NCI-H510A treated with DMSO at 0.1 percent for 48 hours (cell line): ENCODE results near the gene ZNF888.
"Not testable (repeated sequence)": the region's sequence is repeated elsewhere in the genome, so short reads cannot be mapped to it uniquely, and the experiment has no call there.

Experiments used
- DNase-seq: peaks from one replicate; lab custom pipeline; 2025; lab: John Stamatoyannopoulos, UW

The ZNF888 gene

GRCh38 chr19:52922841-52923777 is at the start of gene ZNF888:
Gene ZNF888 (minus strand): TSS chr19:52923428. CDS start chr19:52917873, 5,555 bp downstream.
- DNase-seq = no peak

GRCh38 chr19:52967772-52968171 is 44.5 kb upstream of the ZNF888 start:
- DNase-seq = no peak

- DNase-seq = no peak
Measured at GRCh38 chr19:52963247-52963618, 40.0 kb upstream of the ZNF888 start.

GRCh38 chr19:52962394-52963246 is 39.4 kb upstream of the ZNF888 start, which contains the start of gene ZNF816:
Gene ZNF816 (minus strand): TSS chr19:52962881. CDS start chr19:52956089, 6,792 bp downstream.
- peak; percentile 85 for DNase-seq

- DNase-seq = no peak
Measured at GRCh38 chr19:52961981-52962380, 38.8 kb upstream of the ZNF888 start.

GRCh38 chr19:52959613-52960295 is 36.5 kb upstream of the ZNF888 start:
- no peak for DNase-seq

GRCh38 chr19:52957591-52957990 is 34.4 kb upstream of the ZNF888 start:
- no peak for DNase-seq

- no peak for DNase-seq
Measured at GRCh38 chr19:52956917-52957316, 33.7 kb upstream of the ZNF888 start.

GRCh38 chr19:52949422-52949821 is 26.2 kb upstream of the ZNF888 start:
- DNase-seq = no peak

GRCh38 chr19:52948025-52948770 is 25.0 kb upstream of the ZNF888 start:
- DNase-seq = no peak

- DNase-seq = no peak
Measured at GRCh38 chr19:52946322-52947310, 23.4 kb upstream of the ZNF888 start.

- DNase-seq = no peak
Measured at GRCh38 chr19:52945652-52946321, 22.6 kb upstream of the ZNF888 start.

GRCh38 chr19:52944703-52945493 is 21.7 kb upstream of the ZNF888 start:
- DNase-seq = not testable (repeated sequence)

GRCh38 chr19:52943884-52944643 is 20.8 kb upstream of the ZNF888 start:
- no peak for DNase-seq

GRCh38 chr19:52943134-52943883 is 20.1 kb upstream of the ZNF888 start:
- DNase-seq = no peak

- DNase-seq = no peak
Measured at GRCh38 chr19:52942386-52943133, 19.3 kb upstream of the ZNF888 start.
